GM23338 (cell line): Measurements from ENCODE around the gene KHSRP. TPM values are rescaled to one million over a fixed set of nuclear protein-coding genes. Genes with fewer than 3 reads are reported as not detected.

Experiments
- ATAC-seq: fragments of 200-7000 bp; cut with Tn5 transposase; 3 replicates; pipeline ENCODE4 v1.9.1; 2020
- DNase-seq: peaks from one replicate; pipeline ENCODE4 v3.0.0-alpha.2; 2015; ENCODE audit warnings: low spot score
- H2AFZ ChIP-seq: fragments of 200-600 bp; sonication (generic); 2 replicates; pipeline ENCODE4 v1.8.0; 2016; ENCODE audit warnings: antibody characterized with exemption, mild to moderate bottlenecking, moderate library complexity
- H3F3A ChIP-seq: fragments of 200-600 bp; sonication (generic); replicated peaks from 2 replicates; pipeline ENCODE4 v1.8.0; 2017; ENCODE audit warnings: antibody characterized with exemption, mixed run types, low read depth
- H3K27ac ChIP-seq: fragments of 200-600 bp; sonication (generic); 2 replicates; pipeline ENCODE4 v1.6.1; 2016; ENCODE audit warnings: low read depth
- H3K27me3 ChIP-seq: fragments of 200-600 bp; sonication (generic); 2 replicates; pipeline ENCODE4 v1.8.0; 2016; ENCODE audit warnings: mild to moderate bottlenecking, mixed run types, moderate library complexity; ENCODE audit not compliant: insufficient read depth
- H3K36me3 ChIP-seq: fragments of 200-600 bp; sonication (generic); 2 replicates; pipeline ENCODE4 v1.8.0; 2016; ENCODE audit warnings: mild to moderate bottlenecking; ENCODE audit not compliant: insufficient read depth
- H3K4me1 ChIP-seq: fragments of 200-600 bp; sonication (generic); 2 replicates; pipeline ENCODE4 v1.8.0; 2016; ENCODE audit warnings: mild to moderate bottlenecking, moderate library complexity; ENCODE audit not compliant: insufficient read depth
- H3K4me2 ChIP-seq: fragments of 200-600 bp; sonication (generic); 2 replicates; pipeline ENCODE4 v1.7.1; 2017; ENCODE audit warnings: mixed run types
- H3K4me3 ChIP-seq: fragments of 200-600 bp; sonication (generic); 2 replicates; pipeline ENCODE4 v1.6.1; 2016; ENCODE audit warnings: mixed run types
- H3K79me2 ChIP-seq: fragments of 200-600 bp; sonication (generic); replicated peaks from 2 replicates; pipeline ENCODE4 v1.8.0; 2017; ENCODE audit warnings: mild to moderate bottlenecking; ENCODE audit not compliant: insufficient read depth
- H3K9me2 ChIP-seq: fragments of 200-600 bp; sonication (generic); 2 replicates; pipeline ENCODE4 v1.8.0; 2017; ENCODE audit not compliant: insufficient read depth
- H4K20me1 ChIP-seq: fragments of 200-600 bp; sonication (generic); replicated peaks from 2 replicates; pipeline ENCODE4 v1.8.0; 2017; ENCODE audit warnings: mild to moderate bottlenecking; ENCODE audit not compliant: insufficient read depth
- H3K27ac Mint-ChIP-seq: 2 replicates; pipeline ENCODE4 v1.8.0; 2020; ENCODE audit warnings: inconsistent platforms, mild to moderate bottlenecking, moderate library complexity, mixed read lengths
- H3K27me3 Mint-ChIP-seq: 3 replicates; pipeline ENCODE4 v1.8.0; 2022; ENCODE audit warnings: low read depth, mild to moderate bottlenecking, moderate library complexity, mixed read lengths, inconsistent platforms; ENCODE audit not compliant: insufficient read depth, poor library complexity
- H3K36me3 Mint-ChIP-seq: 3 replicates; pipeline ENCODE4 v1.8.0; 2021; ENCODE audit warnings: low read depth, mild to moderate bottlenecking, inconsistent platforms, moderate library complexity, mixed read lengths
- H3K4me1 Mint-ChIP-seq: 3 replicates; pipeline ENCODE4 v1.8.0; 2020; ENCODE audit warnings: mild to moderate bottlenecking, inconsistent platforms, mixed read lengths
- H3K4me3 Mint-ChIP-seq: 3 replicates; pipeline ENCODE4 v1.8.0; 2021; ENCODE audit warnings: moderate library complexity, mild to moderate bottlenecking, inconsistent platforms, mixed read lengths
- H3K9me3 Mint-ChIP-seq: 3 replicates; pipeline ENCODE4 v1.8.0; 2020; ENCODE audit warnings: moderate library complexity, mild to moderate bottlenecking, inconsistent platforms, mixed read lengths
- CREB1 ChIP-seq: fragments of 250-450 bp; sonication (Bioruptor Pico); IDR thresholded peaks from 2 replicates; pipeline ENCODE4 v1.5.0; 2020; ENCODE audit warnings: low read depth, mild to moderate bottlenecking, moderate library complexity
- CTCF ChIP-seq, 2 experiments: fragments of 200-600 bp in 1 of 2; sonication (generic) in 1 of 2; conservative IDR thresholded peaks; 2 replicates each; pipeline versions ENCODE4 v1.5.1 to v1.6.1; 2016 to 2017; ENCODE audit warnings: antibody characterized with exemption in 2 of 2, low read depth in 2 of 2, mild to moderate bottlenecking in 2 of 2, moderate library complexity in 1 of 2
- EZH2 ChIP-seq: fragments of 200-600 bp; sonication (generic); IDR thresholded peaks from one replicate; pipeline ENCODE4 v1.8.0; 2017; ENCODE audit warnings: antibody characterized with exemption, mild to moderate bottlenecking, low read depth; ENCODE audit not compliant: unreplicated experiment
- JUNB ChIP-seq: IDR thresholded peaks from one replicate; pipeline ENCODE4 v1.6.1; 2016; ENCODE audit warnings: antibody characterized with exemption; ENCODE audit not compliant: unreplicated experiment
- POLR2AphosphoS5 ChIP-seq: IDR thresholded peaks from 2 replicates; pipeline ENCODE4 v1.6.1; 2016; ENCODE audit warnings: antibody characterized with exemption, low read depth
- STAT1 ChIP-seq: IDR thresholded peaks from one replicate; pipeline ENCODE4 v1.6.1; 2016; ENCODE audit warnings: antibody characterized with exemption; ENCODE audit not compliant: unreplicated experiment
- ZNF114 ChIP-seq: fragments of 250-450 bp; sonication (Bioruptor Pico); IDR thresholded peaks from 2 replicates; pipeline ENCODE4 v1.5.0; 2020; ENCODE audit warnings: mild to moderate bottlenecking, moderate library complexity
- ZNF331 ChIP-seq: fragments of 250-450 bp; sonication (Bioruptor Pico); IDR thresholded peaks from 2 replicates; pipeline ENCODE4 v1.5.0; 2020; ENCODE audit warnings: low read depth, mild to moderate bottlenecking, moderate library complexity
- polyA plus RNA-seq: library from polyadenylated mRNA; unstranded; fragments of >200 nt; fragmentation: Nextera tagmentation; extraction: Ambion mirVana; gene quantifications from 2 replicates; pipeline ENCODE4 v1.2.1, GENCODE V29; 2016
- total RNA-seq: library from RNA; depleted of rRNA; stranded (reverse); fragments of >200 nt; shearing (Covaris generic); gene quantifications from 2 replicates; pipeline ENCODE4 v1.2.3, GENCODE V29; 2014
- TF ChIP-seq, protein P1 (sequence below): fragments of 250-450 bp; sonication (Bioruptor Pico); IDR thresholded peaks from 2 replicates; pipeline ENCODE4 v1.5.0; 2020; ENCODE audit warnings: mild to moderate bottlenecking, moderate library complexity

The KHSRP gene
- total and polyA plus RNA-seq, 2 experiments from 2014 or later, result 129 to 359 TPM

- no peak overlapping the region for H3K4me2 ChIP-seq
- H3K27me3 Mint-ChIP-seq, result peaks cover 7% of the 10 kb centered on the region
- peaks cover 11% of the 10 kb centered on the region for H3K4me1 Mint-ChIP-seq
- no peak overlapping the region for H3K27ac ChIP-seq
- no peak overlapping the region for H3K4me3 Mint-ChIP-seq
- no peaks in the 10 kb centered on the region for H3F3A ChIP-seq
- peaks cover 51% of the 10 kb centered on the region for H3K36me3 Mint-ChIP-seq
- H3K9me3 Mint-ChIP-seq, result peaks cover 10% of the 10 kb centered on the region; the same call in 2 of the 3 replicates
- no peak overlapping the region for H3K27ac Mint-ChIP-seq
- H3K27me3 ChIP-seq, result no peaks in the 10 kb centered on the region
- H3K4me1 ChIP-seq, result peaks cover 4% of the 10 kb centered on the region; the same call in 1 of the 2 replicates
- no peaks in the 10 kb centered on the region for H3K79me2 ChIP-seq
- DNase-seq (no peak), ATAC-seq (no peak)
- H3K36me3 ChIP-seq, result peaks cover 11% of the 10 kb centered on the region; the same call in 1 of the 2 replicates
- no peak overlapping the region for H2AFZ ChIP-seq
- no peaks in the 10 kb centered on the region; the same call in 1 of the 2 replicates for H4K20me1 ChIP-seq
- no peaks in the 10 kb centered on the region for H3K9me2 ChIP-seq
- no peak overlapping the region for H3K4me3 ChIP-seq
- TF ChIP-seq CTCF (conservative IDR thresholded peaks at IDR 0.05; ENCODE audit: low read depth in 2 of 2) (no peak), JUNB (no peak), ZNF114 (CRISPR knock-in tag) (no peak), ZNF331 (CRISPR knock-in tag) (no peak), STAT1 (no peak), POLR2AphosphoS5 (no peak), CREB1 (CRISPR knock-in tag) (no peak), EZH2 (no peak)
- TF ChIP-seq, protein P1, sequence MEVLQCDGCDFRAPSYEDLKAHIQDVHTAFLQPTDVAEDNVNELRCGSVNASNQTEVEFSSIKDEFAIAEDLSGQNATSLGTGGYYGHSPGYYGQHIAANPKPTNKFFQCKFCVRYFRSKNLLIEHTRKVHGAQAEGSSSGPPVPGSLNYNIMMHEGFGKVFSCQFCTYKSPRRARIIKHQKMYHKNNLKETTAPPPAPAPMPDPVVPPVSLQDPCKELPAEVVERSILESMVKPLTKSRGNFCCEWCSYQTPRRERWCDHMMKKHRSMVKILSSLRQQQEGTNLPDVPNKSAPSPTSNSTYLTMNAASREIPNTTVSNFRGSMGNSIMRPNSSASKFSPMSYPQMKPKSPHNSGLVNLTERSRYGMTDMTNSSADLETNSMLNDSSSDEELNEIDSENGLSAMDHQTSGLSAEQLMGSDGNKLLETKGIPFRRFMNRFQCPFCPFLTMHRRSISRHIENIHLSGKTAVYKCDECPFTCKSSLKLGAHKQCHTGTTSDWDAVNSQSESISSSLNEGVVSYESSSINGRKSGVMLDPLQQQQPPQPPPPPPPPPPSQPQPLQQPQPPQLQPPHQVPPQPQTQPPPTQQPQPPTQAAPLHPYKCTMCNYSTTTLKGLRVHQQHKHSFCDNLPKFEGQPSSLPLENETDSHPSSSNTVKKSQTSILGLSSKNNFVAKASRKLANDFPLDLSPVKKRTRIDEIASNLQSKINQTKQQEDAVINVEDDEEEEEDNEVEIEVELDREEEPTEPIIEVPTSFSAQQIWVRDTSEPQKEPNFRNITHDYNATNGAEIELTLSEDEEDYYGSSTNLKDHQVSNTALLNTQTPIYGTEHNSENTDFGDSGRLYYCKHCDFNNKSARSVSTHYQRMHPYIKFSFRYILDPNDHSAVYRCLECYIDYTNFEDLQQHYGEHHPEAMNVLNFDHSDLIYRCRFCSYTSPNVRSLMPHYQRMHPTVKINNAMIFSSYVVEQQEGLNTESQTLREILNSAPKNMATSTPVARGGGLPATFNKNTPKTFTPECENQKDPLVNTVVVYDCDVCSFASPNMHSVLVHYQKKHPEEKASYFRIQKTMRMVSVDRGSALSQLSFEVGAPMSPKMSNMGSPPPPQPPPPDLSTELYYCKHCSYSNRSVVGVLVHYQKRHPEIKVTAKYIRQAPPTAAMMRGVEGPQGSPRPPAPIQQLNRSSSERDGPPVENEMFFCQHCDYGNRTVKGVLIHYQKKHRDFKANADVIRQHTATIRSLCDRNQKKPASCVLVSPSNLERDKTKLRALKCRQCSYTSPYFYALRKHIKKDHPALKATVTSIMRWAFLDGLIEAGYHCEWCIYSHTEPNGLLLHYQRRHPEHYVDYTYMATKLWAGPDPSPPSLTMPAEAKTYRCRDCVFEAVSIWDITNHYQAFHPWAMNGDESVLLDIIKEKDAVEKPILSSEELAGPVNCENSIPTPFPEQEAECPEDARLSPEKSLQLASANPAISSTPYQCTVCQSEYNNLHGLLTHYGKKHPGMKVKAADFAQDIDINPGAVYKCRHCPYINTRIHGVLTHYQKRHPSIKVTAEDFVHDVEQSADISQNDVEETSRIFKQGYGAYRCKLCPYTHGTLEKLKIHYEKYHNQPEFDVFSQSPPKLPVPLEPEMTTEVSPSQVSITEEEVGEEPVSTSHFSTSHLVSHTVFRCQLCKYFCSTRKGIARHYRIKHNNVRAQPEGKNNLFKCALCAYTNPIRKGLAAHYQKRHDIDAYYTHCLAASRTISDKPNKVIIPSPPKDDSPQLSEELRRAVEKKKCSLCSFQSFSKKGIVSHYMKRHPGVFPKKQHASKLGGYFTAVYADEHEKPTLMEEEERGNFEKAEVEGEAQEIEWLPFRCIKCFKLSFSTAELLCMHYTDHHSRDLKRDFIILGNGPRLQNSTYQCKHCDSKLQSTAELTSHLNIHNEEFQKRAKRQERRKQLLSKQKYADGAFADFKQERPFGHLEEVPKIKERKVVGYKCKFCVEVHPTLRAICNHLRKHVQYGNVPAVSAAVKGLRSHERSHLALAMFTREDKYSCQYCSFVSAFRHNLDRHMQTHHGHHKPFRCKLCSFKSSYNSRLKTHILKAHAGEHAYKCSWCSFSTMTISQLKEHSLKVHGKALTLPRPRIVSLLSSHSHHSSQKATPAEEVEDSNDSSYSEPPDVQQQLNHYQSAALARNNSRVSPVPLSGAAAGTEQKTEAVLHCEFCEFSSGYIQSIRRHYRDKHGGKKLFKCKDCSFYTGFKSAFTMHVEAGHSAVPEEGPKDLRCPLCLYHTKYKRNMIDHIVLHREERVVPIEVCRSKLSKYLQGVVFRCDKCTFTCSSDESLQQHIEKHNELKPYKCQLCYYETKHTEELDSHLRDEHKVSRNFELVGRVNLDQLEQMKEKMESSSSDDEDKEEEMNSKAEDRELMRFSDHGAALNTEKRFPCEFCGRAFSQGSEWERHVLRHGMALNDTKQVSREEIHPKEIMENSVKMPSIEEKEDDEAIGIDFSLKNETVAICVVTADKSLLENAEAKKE, result no peak
These were observed 29.4 kb upstream of the KHSRP start for GRCh38 chr19:6453951-6454565.
